MM.1S (cell line): ENCODE results near the gene SORCS2.

Experiments
- EZH2 ChIP-seq: fragments of 300-600 bp; sonication (generic); optimal IDR thresholded peaks from 2 replicates; pipeline ENCODE3; 2017; ENCODE audit warnings: low read depth, mild to moderate bottlenecking, antibody characterized with exemption, low read length, mixed read lengths
- EZH2phosphoT487 ChIP-seq: fragments of 300-600 bp; sonication (generic); IDR thresholded peaks from 2 replicates; pipeline ENCODE4 v1.6.1; 2018; ENCODE audit warnings: antibody characterized with exemption, low read length
- TF ChIP-seq, protein P1 (sequence below): fragments of 300-600 bp; sonication (generic); IDR thresholded peaks from 2 replicates; pipeline ENCODE4 v1.5.1; 2016; ENCODE audit warnings: antibody characterized with exemption, low read length, mixed read lengths

- TF ChIP-seq, protein P1, sequence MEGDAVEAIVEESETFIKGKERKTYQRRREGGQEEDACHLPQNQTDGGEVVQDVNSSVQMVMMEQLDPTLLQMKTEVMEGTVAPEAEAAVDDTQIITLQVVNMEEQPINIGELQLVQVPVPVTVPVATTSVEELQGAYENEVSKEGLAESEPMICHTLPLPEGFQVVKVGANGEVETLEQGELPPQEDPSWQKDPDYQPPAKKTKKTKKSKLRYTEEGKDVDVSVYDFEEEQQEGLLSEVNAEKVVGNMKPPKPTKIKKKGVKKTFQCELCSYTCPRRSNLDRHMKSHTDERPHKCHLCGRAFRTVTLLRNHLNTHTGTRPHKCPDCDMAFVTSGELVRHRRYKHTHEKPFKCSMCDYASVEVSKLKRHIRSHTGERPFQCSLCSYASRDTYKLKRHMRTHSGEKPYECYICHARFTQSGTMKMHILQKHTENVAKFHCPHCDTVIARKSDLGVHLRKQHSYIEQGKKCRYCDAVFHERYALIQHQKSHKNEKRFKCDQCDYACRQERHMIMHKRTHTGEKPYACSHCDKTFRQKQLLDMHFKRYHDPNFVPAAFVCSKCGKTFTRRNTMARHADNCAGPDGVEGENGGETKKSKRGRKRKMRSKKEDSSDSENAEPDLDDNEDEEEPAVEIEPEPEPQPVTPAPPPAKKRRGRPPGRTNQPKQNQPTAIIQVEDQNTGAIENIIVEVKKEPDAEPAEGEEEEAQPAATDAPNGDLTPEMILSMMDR = no peak
- no peak for TF ChIP-seq EZH2phosphoT487
- no peak for TF ChIP-seq EZH2
Observed at GRCh38 chr4:7620086-7620813, 427.9 kb downstream of the SORCS2 start.
